ENCODE results near the gene PCBP3.
A peak's percentile ranks its signal among the peaks of the same experiment; 100 is the strongest.
"Not testable (repeated sequence)": the region's sequence is repeated elsewhere in the genome, so short reads cannot be mapped to it uniquely, and the experiment has no call there.

Gene PCBP3

DNA sequence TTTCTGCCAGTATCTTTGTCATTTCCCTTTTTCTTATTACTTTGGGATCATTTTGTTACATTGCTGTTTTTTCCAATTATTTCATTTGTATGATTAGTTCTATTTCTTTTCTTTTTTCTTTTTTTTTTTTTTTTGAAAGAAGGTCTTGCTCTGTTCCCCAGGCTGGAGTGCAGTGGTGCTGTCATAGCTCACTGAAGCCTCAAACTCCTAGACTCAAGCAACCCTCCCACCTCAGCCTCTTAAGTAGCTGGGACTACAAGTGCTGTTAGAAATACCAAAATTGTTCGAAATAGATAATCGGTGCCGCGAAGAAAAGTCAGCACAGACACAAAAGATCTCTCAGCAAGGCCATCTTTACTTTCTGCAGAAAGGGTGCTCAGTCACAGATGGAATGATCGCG lies 311.4 kb downstream of the PCBP3 start:
- no peak for DNase-seq

DNA sequence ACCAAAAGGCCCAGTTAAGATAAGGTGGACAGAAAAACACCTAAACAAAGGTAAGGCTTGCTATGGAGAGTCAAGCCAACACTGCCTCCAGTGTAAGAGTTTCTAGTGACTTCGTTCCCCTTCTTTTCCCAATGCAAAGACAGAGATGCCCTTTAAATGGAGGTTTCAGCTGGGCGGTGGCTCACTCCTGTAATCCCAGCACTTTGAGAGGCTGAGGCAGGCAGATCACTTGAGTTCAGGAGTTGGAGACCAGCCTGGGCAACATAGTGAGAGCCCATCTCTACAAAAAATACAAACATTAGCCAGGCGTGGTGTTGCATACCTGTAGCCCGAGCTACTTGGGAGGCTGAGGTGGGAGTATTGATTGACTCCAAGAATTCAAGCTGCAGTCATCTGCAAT lies 314.0 kb downstream of the PCBP3 start:
- no peak for DNase-seq

DNA sequence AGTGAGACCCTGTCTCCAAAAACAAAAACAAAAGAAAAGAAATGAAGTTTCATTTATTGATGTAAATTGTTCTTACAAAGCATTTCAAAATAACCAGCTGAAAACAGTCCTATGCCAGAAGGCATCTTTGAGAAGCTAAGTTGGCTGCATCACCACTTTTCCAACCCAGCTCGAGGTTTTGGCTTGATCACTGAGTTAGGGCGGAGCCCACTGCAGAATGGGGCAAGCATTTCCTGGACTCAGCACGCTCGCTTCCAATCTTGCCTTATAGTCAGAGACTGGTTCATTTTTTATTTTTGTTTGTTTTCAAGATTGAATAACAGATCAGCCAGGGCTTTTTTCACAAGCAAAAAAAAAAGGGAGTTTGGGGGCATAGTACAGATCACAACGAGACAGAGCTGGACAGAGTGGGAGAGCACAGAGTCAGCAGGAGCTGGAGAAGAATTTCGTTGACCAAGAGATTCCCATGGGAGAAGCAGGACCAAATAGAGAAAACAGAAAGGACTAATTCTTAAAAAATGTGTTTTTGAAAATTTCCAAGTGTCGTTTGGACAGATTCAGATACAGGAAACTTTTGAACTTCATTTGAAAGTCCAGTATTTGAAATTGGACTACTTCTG lies 314.6 kb downstream of the PCBP3 start:
- no peak for DNase-seq

DNA sequence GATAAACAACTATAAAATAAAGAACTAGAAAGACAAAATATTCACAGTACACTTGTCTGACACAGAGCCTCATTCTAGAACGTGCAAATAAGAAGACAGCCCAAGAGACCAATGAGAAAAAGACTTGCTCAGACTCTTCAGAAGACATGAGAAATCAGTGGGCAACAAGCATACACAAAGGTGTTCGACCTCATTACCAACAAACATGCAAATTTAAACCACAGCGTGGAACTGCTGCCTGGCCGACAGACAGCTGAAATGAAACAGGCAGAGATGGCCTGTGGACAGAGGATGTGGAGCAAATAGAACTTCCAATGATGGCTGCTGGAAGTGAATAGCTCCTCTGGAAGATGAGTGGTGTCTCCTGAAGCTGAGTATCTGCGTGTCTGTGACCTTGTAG lies 315.7 kb downstream of the PCBP3 start:
- no peak for DNase-seq

DNA sequence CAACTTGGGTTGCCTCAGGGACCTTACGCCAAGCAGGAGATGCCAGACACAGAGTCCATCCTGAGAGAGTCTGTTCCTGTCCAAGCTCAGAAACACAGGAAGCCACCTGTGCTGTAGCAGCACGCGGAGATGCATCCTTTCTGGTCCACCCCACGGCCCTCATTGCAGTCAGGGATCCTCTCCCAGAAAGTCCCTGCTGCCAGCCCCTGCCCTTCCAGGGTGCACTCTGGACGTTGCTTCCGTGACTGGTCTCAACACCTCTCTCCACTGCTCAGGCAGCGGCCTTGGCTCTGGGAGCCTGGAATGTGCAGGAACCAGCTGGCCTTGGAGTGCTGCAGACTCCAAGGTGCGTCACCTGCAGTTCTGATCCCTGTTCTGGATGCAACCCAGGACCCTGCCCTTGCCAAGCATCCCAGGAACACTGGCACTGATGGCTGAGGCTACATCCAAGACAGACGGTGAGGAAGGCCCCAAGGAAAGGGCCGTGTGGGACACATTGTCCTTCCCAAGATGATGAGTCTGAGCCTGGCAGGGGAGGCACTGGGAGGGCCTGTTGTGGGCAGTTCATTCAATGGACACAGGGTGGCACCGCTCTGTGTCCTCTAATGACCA lies 316.4 kb downstream of the PCBP3 start:
- DNase-seq, result no peak

DNA sequence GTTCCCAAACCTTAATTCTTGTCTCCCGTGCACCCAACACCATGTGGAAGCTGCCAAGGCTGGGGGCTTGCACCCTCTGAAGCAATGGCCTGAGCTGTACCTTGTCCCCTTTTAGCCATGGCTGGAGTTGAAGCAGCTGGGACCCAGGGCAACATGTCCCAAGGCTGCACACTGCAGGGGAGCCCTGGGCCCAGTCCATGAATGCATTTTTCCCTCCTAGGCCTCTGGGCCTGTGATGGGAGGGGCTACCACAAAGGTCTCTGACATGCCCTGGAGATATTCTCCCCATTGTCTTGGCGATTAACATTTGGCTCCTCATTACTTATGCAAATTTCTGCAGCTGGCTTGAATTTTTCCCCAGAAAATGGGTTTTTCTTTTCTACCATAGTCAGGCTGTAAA lies 317.9 kb downstream of the PCBP3 start:
- not testable (repeated sequence) for DNase-seq

DNA sequence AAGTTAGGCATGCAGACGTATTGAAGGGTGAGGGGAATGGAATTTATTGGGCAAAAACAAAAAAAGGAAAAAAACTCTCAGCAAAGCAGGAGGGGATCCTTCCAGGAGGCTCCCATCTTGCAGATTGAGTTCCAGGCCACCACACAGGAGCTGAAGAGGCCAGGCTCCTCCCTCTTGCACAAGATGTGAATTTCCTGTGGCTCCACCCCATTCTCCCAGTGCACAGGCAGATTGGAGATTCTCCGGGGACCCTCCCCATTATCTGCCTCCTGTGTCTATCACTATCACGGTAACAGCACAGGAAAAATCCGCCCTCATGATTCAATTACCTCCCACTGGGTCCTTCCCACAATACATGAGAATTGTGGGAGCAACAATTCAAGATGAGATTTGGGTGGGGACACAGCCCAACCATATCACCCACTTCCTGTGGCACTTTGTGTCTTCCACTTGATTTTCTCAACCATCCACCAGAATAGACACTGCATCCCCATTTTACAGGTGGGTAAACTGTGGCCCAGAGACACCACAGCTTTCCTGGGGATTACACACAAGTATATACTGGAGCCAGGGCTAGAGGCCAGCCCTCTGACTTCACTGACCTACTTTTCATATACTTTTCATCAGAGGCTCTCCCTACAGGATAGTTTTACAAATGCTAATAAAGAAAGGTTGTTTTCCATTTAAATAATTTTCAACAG lies 319.2 kb downstream of the PCBP3 start:
- DNase-seq, result no peak

DNA sequence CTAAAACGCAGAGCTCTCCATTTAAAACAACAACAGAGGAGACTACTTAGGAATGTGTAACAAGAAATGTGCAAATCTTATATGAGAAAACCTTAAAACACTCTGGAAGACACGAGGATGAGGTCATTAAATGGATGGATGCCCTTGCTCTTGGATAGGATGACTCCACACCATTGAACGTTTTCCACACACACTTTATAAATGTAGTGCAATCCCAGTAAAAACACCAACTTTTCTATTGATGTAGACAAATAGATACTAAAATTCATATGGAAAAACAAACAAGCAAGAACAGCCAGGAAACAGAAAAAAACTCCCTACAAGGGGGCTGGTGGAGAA lies 319.7 kb downstream of the PCBP3 start:
- no peak for DNase-seq

DNA sequence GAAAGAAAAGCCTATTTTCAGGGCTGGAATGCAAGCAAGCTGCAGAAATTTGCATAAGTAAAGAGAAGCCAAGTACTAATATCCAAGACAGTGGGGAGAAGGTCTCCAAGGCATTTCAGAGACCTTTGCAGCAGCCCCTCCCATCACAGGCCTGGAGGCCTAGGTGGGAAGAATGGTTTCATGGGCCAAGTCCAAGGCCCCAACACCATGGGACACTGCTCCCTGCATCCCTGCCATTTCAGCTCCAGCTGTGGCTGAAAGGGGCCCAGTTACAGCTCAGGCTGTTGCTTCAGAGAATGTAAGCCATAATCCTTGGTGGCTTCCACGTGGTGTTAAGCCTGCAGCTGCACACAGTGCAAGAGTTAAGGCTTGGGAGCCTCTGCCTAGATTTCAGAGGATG lies 321.1 kb downstream of the PCBP3 start:
- DNase-seq, result no peak

DNA sequence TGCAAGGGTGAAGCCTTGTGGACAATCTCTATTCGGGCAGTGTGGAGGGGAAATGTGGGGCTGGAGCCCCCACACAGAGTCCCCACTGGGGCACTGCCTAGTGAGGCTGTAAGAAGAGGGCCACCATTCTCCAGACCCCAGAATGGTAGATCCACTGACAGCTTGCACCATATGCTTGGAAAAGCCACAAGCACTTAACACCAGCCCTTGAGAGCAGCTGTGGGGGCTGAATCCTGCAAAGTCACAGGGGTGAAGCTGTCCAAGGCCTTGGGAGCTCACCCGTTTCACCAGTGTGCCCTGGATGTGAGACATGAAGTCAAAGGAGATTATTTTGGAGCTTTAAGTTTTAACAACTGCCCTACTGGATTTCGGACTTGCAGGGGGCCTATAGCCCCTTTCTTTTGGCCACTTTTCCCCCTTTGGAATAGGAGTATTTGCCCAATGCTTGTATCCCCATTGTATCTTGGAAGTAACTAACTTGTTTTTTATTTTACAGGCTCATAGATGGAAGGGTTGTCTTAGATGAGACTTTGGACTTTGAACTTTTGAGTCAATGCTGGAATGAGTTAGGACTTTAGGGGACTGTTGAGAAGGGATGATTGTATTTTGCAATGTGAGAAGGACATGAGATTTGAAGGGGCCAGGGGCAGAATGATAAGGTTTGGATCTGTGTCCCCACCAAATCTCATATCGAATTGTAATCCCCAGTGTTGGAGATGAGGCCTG lies 321.7 kb downstream of the PCBP3 start:
- no peak for DNase-seq

DNA sequence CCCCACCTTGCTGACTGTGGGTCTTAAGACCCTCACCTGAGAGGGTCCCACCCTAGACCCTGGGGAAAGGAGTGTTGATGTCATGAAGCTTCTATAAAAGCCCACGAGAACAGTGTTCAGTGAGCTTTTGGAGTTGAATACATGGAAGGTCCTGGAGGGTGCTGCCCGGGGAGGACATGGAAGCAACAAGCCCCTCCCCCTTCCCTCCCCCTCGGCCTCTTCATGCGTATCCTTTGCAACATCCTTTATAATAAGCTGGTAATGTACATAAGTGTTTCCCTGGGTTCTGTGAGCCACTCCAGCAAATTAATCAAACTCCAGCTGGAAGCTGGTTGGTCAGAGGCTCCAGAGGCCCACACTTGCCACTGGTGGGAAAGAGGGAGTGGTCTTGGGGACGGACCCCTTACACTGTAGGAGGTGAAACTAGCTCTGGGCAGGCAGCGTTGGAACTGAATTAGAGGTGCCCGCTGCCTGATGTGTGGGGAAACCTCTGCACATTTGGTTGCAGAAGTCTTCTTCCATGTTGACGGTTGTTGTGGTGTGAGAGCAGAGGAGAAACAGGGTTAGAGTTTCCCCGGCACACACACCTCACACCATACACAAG lies 323.4 kb downstream of the PCBP3 start:
- no peak for DNase-seq

DNA sequence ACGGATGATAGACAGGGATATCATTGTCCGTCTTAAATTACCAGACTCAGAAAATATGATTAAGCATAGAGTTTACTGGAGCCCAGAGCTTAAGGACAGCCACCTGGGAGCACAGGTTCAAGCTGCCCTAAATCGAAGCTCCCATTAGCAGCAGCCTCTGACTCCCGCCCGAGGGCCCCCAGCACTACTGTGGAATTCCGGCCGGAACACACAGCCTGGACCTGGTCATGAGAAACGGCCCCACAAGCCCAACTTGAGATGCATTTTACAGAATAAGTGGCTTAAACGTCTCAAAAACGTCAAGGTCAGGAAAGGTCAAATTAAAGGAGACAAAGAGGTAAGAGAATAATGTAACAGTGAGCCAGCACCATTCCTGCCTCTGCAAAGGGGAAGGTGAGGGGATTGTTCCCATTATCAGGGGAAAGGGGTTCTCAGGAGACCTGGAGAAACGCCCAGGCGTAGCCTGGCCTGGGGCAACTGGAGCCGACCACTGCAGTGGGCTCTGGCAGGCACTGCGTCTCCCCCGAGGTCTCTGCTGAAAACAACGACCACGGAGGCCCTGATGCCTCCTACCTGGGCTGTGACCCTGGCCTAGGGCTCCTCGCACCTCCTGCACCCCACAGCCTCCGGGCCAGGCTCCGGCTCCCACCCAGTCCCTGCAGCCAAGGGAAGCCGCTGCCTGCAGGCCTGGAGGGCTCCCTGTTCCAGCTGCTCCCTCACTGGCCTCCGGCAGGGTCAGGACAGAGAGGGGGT lies 326.6 kb downstream of the PCBP3 start:
- DNase-seq, result no peak

DNA sequence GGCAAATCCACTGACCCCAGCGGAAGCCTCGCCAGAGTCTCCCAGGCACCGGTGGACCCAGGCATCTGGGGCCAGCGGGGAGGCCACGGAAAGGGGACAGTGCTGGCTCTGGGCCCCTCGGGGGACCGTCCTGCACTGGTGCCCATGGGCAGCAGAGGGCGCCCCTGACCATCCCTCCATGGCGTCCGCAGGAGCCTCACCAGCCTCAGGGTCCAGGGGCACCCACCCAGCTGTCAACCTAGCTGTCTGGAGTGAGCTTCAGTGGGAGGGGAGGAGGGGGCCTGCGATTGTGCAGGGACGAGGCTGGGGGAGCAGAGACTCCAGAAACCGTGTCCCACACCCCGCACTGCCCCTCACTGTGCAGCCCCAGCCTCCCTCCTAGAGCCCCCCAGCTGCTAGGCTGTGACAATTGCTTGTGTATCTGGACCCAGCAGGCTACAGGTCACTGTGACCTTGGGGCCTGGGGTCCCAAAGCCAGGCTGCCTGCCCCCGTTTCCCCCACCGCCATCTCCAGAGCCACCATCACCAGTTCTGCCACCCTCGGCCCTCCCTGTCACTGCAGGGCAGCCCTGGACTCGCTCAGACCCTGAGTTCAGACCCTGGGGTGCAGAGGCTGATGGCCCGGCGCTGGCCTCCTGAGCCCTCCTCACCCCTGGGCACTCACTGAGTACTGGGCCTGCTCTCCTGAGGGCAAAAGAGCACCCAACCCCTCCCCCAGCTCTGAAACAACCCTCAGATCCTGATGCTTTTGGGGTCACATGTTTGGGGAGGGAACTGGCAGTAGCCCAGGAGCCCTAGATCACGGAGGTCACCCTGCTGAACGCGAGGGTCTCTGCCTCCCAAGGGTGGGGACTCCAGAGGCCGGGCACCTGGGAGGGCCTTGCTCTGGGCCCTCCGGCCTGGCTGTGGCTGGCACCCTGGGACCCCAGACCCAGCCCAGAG lies 327.4 kb downstream of the PCBP3 start:
- DNase-seq, result peak; percentile 12 to 18

DNA sequence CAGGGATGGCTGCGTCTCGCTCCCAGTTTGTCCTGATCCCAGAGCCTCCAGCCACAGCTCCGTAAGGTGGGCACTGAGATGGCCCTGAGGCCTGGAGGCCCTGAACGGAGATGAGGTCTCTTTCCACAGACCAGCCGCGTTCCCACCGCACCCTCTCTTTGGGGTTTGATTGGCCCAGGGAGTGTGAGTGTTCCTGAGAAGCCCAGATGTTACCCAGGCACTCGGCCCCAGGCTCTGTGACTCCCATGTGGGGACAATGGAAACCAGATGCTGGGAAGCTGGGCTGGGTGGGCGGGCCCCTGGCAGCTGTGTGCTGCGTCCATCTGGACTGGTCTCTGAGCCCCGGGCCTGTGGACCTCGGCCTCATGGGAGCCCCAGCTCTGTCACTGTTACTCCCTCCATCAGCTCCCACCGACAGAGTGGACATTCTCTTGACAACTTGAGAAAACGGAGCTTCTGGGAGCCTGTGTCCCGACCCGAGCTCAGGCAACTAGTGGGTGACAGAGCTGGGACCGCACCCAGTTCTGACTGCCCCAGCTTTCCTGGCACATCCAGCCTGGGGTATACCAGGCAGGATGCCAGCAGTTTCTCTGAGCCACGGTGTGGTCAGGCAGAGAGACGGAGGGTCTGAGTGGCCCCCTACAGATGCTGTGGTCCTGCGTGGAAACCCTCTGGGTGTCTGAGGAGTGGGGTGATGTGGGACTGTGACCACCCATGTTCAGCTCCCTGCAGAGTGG lies 328.3 kb downstream of the PCBP3 start:
- DNase-seq, result no peak

DNA sequence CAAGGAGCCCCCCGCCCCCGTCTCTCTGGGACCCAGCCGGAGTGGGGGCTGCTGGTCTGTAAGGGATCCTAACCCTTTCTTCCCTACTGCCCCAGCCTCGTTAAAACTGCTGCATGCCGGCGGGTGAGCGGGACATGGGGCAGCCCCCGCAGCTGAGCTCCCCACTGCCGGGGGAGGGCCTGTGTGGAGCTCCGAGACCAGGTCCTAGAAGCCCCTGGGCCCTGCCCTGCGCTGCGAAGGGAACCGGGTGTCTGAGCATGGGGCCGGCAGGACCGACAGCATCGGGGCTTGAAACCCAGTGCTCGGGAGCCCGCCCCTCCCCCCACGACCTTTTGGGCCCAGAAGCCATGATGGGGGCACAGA lies 328.8 kb downstream of the PCBP3 start:
- no peak for DNase-seq

DNA sequence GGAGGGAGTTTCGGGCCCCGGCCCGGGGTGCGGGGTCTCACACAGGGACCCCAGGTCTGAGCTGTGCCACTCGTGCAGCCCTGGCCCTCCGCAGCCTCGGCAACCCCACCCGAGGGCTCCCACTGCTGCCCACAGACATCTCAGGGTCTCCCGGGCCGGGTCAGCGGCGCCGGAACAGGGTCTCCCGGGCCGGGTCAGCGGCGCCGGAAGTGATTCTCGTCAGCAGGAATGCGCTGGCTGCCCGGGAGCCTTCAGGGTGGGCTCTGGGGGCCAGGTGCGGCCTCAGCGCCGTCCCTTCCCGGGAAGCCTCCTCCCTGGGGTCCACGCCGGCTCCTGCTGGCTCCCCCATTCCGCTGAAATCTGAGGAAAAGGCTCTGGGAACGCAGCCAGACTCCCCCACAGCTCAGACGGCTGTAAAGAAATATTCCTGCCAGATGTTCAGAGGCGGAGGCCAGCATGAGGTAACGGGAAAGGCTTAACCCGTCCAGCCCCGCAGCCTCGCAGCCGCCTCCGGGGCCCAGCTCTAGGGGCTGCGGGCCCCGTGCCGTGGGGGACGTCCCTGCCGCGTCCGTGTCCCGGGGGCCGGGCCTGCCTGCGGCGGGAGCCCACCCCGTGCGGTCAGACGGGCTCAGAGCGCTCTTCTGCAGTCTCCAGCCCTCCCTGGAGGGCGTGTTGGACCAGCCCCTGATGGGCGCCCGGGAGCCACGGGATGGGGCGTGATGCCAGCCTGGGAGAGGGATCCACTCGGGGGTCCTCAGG lies 329.4 kb downstream of the PCBP3 start:
- no peak for DNase-seq

DNA sequence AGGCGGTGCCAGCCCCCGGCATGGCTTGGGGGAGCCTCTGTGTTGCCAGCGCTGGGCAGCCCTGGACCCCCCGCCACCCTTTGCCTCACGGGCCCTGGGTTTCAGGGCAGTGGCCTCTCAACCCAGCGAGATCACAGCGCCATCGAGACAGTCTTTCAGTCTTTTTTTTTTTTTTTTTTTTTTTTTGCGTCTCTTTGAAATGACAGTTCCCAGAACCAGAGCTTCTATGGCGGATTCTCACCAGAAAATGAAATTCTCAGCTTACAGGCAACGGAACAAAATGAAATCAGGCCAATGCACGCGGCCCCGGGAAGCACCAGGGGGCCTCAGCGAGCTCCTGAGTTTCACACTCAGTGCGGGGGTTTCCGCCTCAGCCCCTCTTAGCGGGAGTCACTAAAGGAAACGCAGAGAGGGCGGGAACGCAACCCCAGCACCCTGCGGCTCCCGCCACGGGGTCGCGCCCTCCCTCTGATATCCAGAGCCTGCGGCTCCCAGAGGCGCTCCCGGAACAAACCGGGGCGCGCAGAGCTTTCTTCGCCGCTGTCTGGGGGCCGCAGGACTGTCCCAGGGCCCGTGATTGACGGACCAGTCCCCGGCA lies 330.0 kb downstream of the PCBP3 start:
- DNase-seq, result peak; percentile 35 to 61

DNA sequence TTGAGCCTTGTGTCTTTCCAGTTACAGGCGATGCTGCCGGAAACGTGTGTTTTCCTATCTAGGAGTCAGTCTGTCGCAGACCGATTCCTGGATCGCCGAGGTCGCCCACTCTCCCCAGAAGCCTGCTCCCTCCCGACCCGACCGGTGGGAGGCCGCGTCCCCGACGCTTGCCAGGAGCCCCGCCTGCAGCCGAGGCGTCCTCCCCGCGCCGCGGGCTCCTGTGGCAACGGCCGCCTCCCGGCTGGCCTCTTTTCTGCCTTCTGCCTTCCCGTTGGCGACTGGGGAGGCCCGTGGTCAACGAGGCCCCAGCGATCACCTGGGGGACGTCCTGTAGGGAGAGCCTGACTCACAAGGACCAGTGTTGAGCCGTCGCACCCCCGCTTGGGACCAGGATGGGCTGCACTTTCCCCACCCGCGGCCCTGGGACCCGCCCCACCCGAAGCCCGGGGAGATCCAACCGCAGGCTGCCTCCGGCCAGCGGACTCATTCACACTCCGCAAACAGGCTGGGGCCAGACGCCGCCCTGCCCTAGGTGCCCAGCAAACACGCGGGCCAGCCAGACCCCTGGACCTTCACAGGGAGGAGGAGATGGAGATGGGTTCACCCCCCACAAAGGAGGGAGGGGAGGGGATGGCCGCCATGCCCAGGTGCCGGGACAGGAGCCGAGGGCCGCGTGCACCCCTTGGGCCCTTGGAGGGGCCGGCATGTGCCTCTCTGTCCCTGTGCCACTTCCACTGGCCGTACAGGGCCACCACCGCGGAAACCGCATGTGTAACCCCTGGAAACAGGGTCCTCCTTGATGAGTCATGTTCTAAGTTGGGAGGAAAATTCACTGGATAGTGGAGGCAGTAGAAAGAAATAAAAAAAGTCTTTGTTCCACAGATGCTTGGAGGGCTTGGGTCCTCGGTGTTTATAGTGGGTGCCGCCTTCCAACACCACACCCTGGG lies 330.8 kb downstream of the PCBP3 start:
- DNase-seq, result no peak

All from Kasumi-1 (cell line).